B cell (primary cell): ENCODE measurements around the gene CINP. TPM values are rescaled to one million over a fixed set of nuclear protein-coding genes. Genes with fewer than 3 reads are reported as not detected.

Source experiments
- ATAC-seq: fragments of 200-7000 bp; cut with Tn5 transposase; one replicate; pipeline ENCODE4 v1.10.0; 2021; ENCODE audit warnings: low read depth, mild to moderate bottlenecking, moderate number of reproducible peaks, moderate library complexity
- CTCF ChIA-PET: fragments of 350-600 bp; sonication (Branson Sonifier 250); formaldehyde crosslinking; loops from one replicate; lab custom pipeline; 2021; ENCODE audit warnings: antibody characterized with exemption, inconsistent platforms; lab: Charles Lee
- POLR2A ChIA-PET: fragments of 350-600 bp; sonication (Branson Sonifier 250); formaldehyde crosslinking; loops from one replicate; lab custom pipeline; 2021; ENCODE audit warnings: antibody characterized with exemption; lab: Charles Lee
- DNase-seq: peaks from one replicate; pipeline ENCODE4 v3.0.0; 2013
- H2AFZ ChIP-seq: 2 replicates; pipeline ENCODE4 v1.6.1; 2012; ENCODE audit warnings: mild to moderate bottlenecking, low read depth, low read length; ENCODE audit not compliant: insufficient read depth, poor library complexity, severe bottlenecking
- H3K27ac ChIP-seq, 2 donors: 1 replicate in 1 of 2; 2 replicates in 1 of 2; pipeline ENCODE4 v1.5.1; 2012 to 2013; ENCODE audit warnings: low read length in 2 of 2, mild to moderate bottlenecking in 2 of 2, moderate library complexity in 1 of 2
- H3K27me3 ChIP-seq, 4 experiments: fragments of 200-600 bp in 1 of 4; sonication (generic) in 1 of 4; replicated peaks in 1 of 4; 1 replicate in 2 of 4; 2 replicates in 2 of 4; pipeline versions ENCODE4 v1.6.1 to v1.7.0; 2013 to 2016; ENCODE audit warnings: low read length in 3 of 4, mild to moderate bottlenecking in 2 of 4, mixed read lengths in 1 of 4, moderate library complexity in 1 of 4; ENCODE audit not compliant: insufficient read depth in 4 of 4, control insufficient read depth in 3 of 4; ENCODE audit errors: control extremely low read depth in 1 of 4
- H3K36me3 ChIP-seq, 2 experiments: replicated peaks in 1 of 2; 1 replicate in 1 of 2; 2 replicates in 1 of 2; pipeline versions ENCODE4 v1.6.1 to v1.7.1; 2013; ENCODE audit warnings: low read length in 1 of 2; ENCODE audit not compliant: insufficient read depth in 2 of 2, control insufficient read depth in 1 of 2; ENCODE audit errors: control extremely low read depth in 1 of 2, extremely low read depth in 1 of 2
- H3K4me1 ChIP-seq, 2 donors: fragments of 200-600 bp in 1 of 2; sonication (generic) in 1 of 2; 1 replicate in 1 of 2; 2 replicates in 1 of 2; pipeline versions ENCODE4 v1.5.1 to v1.6.1; 2013 to 2017; ENCODE audit warnings: low read length in 2 of 2; ENCODE audit not compliant: control insufficient read depth in 2 of 2, insufficient read depth in 2 of 2
- H3K4me2 ChIP-seq: replicated peaks from 2 replicates; pipeline ENCODE3; 2012; ENCODE audit warnings: mild to moderate bottlenecking, low read depth, low read length; ENCODE audit not compliant: poor library complexity, severe bottlenecking
- H3K4me3 ChIP-seq, 5 experiments: fragments of 200-600 bp in 1 of 5; sonication (generic) in 1 of 5; 1 replicate in 3 of 5; 2 replicates in 2 of 5; pipeline versions ENCODE4 v1.5.1 to v1.7.0; 2011 to 2016; ENCODE audit warnings: low read length in 4 of 5, mild to moderate bottlenecking in 4 of 5, low read depth in 2 of 5, control low read depth in 1 of 5, moderate library complexity in 1 of 5; ENCODE audit not compliant: insufficient read depth in 1 of 5; ENCODE audit errors: control extremely low read depth in 1 of 5, extremely low read depth in 1 of 5
- H3K79me2 ChIP-seq: fragments of 200-600 bp; sonication (generic); one replicate; pipeline ENCODE4 v1.6.0; 2016; ENCODE audit warnings: low read length; ENCODE audit not compliant: control insufficient read depth, insufficient read depth
- H3K9ac ChIP-seq: fragments of 200-600 bp; sonication (generic); 2 replicates; pipeline ENCODE4 v1.6.1; 2017; ENCODE audit warnings: mild to moderate bottlenecking, low read length, moderate library complexity
- H3K9me3 ChIP-seq, 3 donors: one replicate each; pipeline versions ENCODE4 v1.6.1 to v1.7.1; 2013; ENCODE audit warnings: low read length in 2 of 3; ENCODE audit not compliant: control insufficient read depth in 2 of 3, insufficient read depth in 1 of 3; ENCODE audit errors: control extremely low read depth in 1 of 3
- H4K20me1 ChIP-seq: 2 replicates; pipeline ENCODE4 v1.6.0; 2012; ENCODE audit warnings: mild to moderate bottlenecking, low read length; ENCODE audit not compliant: insufficient read depth, control insufficient read depth, poor library complexity, severe bottlenecking
- H3K27ac Mint-ChIP-seq: one replicate; pipeline ENCODE4 v1.8.0; 2021; ENCODE audit warnings: mixed read lengths
- H3K27me3 Mint-ChIP-seq: one replicate; pipeline ENCODE4 v1.8.0; 2021; ENCODE audit warnings: mixed read lengths
- H3K4me1 Mint-ChIP-seq: one replicate; pipeline ENCODE4 v1.8.0; 2021; ENCODE audit warnings: mixed read lengths
- H3K4me3 Mint-ChIP-seq: one replicate; pipeline ENCODE4 v1.8.0; 2021; ENCODE audit warnings: mixed read lengths
- H3K9me3 Mint-ChIP-seq: one replicate; pipeline ENCODE4 v1.8.0; 2022; ENCODE audit warnings: mixed read lengths; ENCODE audit not compliant: insufficient read depth
- CTCF ChIP-seq: fragments of 200-600 bp; IDR thresholded peaks from one replicate; pipeline ENCODE4 v1.8.0; 2022; ENCODE audit warnings: antibody characterized with exemption, mild to moderate bottlenecking
- EZH2 ChIP-seq: IDR thresholded peaks from 2 replicates; pipeline ENCODE4 v1.6.1; 2012; ENCODE audit warnings: borderline replicate concordance, low read depth, mild to moderate bottlenecking, moderate library complexity, low read length; ENCODE audit not compliant: insufficient read depth, poor library complexity, severe bottlenecking
- WGBS: methylation state at CpG from one replicate; pipeline ENCODE4 v1.1.5; 2013; ENCODE audit warnings: missing lambda C conversion rate; ENCODE audit not compliant: insufficient coverage; 5-methylcytosine and 5-hydroxymethylcytosine counted together
- intact Hi-C: fragments of 100-400 bp; cut with micrococcal nuclease; formaldehyde crosslinking; loops from one replicate; pipeline ENCODE4 v1.10.0; 2022
- polyA plus RNA-seq: library from polyadenylated mRNA; depleted of rRNA; stranded (reverse); fragments of >200 nt; gene quantifications from 2 replicates; pipeline ENCODE4 v1.2.3, GENCODE V29; 2012
- total RNA-seq, 2 donors: library from RNA; stranded (reverse); fragments of 120-200 nt in 1 of 2; gene quantifications; 1 replicate in 1 of 2; 2 replicates in 1 of 2; pipeline versions ENCODE4 v1.2.3 to v1.2.4, GENCODE V29; 2013 to 2022

Gene CINP
- total and polyA plus RNA-seq, 2 donors (not counting 1 experiment from before 2014, with no cell fraction given): 21.9 to 28.8 TPM

DNA sequence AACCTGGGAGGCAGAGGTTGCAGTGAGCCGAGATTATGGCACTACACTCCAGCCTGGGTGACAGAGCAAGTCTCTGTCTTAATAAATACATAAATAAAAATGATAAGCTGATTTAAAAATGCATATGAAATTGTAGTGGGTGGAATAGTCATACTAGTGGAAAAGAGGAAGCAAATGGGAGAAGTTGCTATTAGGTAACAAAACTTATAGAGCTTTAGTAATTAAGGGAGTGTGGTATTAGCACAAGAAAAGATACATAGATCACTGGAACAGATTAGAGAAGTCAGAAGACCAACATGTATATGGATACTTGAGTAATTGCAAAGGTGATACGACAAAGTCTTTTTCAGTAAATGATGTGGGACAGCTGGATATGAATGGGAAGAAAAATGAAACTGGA is 26.6 kb upstream of the CINP start:
- intact Hi-C loops: no loop called here
- Histone ChIP-seq H3K4me1 (no peaks in the 10 kb centered on the region), H3K4me3 (peak overlapping the region in 1 of 5 experiments; percentile 15), H3K27ac (no peak overlapping the region), H4K20me1 (no peaks in the 10 kb centered on the region), H3K4me2 (no peak overlapping the region), H3K36me3 (peaks cover 0 to 3% of the 10 kb centered on the region in 2 experiments), H2AFZ (no peak overlapping the region), H3K9ac (no peak overlapping the region), H3K9me3 (no peaks in the 10 kb centered on the region), H3K79me2 (no peaks in the 10 kb centered on the region), H3K27me3 (no peaks in the 10 kb centered on the region)
- no peaks in the 10 kb centered on the region for H3K9me3 Mint-ChIP-seq
- TF ChIP-seq CTCF (no peak), EZH2 (no peak)
- H3K27ac Mint-ChIP-seq: no peak overlapping the region
- 100% methylated on average over 1 of the region's 2 CpGs for WGBS
- DNase-seq: no peak
- no peak for ATAC-seq
- H3K27me3 Mint-ChIP-seq: no peaks in the 10 kb centered on the region
- no peaks in the 10 kb centered on the region for H3K4me1 Mint-ChIP-seq
- H3K4me3 Mint-ChIP-seq: no peak overlapping the region
- ChIA-PET CTCF (no interaction called here), POLR2A (no interaction called here)

GRCh38 chr14:102387086-102387485 is 24.4 kb upstream of the CINP start:
- DNase-seq: no peak
- CTCF ChIA-PET: no interaction called here
- no peak overlapping the region for H3K27ac Mint-ChIP-seq

More at GRCh38 chr14:102387086-102387485, 24.4 kb upstream of the CINP start:
- no peaks in the 10 kb centered on the region for H3K9me3 ChIP-seq
- H4K20me1 ChIP-seq: no peaks in the 10 kb centered on the region
- TF ChIP-seq EZH2 (no peak), CTCF (no peak)
- no peak overlapping the region for H3K9ac ChIP-seq
- H3K36me3 ChIP-seq: peaks cover 0 to 1% of the 10 kb centered on the region in 2 experiments
- H3K79me2 ChIP-seq: no peaks in the 10 kb centered on the region
- H3K27me3 ChIP-seq: no peaks in the 10 kb centered on the region
- H3K4me3 Mint-ChIP-seq: no peak overlapping the region
- no peak overlapping the region for H3K27ac ChIP-seq
- H3K4me2 ChIP-seq: no peak overlapping the region
- no peak for ATAC-seq
- H3K27me3 Mint-ChIP-seq: no peaks in the 10 kb centered on the region
- H3K4me3 ChIP-seq: no peak overlapping the region
- POLR2A ChIA-PET: no interaction called here
- intact Hi-C loops: no loop called here
- H3K4me1 ChIP-seq: no peaks in the 10 kb centered on the region
- no peak overlapping the region for H2AFZ ChIP-seq
- H3K9me3 Mint-ChIP-seq: no peaks in the 10 kb centered on the region
- no peaks in the 10 kb centered on the region for H3K4me1 Mint-ChIP-seq
